HG02678 (cell line): ENCODE data around the gene TAL1.
"Not testable (repeated sequence)": the region's sequence is repeated elsewhere in the genome, so short reads cannot be mapped to it uniquely, and the experiment has no call there.

Experiments used
- ATAC-seq: cut with Tn5 transposase; IDR thresholded peaks from one replicate; pipeline ENCODE4 v1.9.1; 2021; ENCODE audit warnings: mild to moderate bottlenecking, moderate library complexity; ENCODE audit not compliant: unreplicated experiment

The TAL1 gene

DNA sequence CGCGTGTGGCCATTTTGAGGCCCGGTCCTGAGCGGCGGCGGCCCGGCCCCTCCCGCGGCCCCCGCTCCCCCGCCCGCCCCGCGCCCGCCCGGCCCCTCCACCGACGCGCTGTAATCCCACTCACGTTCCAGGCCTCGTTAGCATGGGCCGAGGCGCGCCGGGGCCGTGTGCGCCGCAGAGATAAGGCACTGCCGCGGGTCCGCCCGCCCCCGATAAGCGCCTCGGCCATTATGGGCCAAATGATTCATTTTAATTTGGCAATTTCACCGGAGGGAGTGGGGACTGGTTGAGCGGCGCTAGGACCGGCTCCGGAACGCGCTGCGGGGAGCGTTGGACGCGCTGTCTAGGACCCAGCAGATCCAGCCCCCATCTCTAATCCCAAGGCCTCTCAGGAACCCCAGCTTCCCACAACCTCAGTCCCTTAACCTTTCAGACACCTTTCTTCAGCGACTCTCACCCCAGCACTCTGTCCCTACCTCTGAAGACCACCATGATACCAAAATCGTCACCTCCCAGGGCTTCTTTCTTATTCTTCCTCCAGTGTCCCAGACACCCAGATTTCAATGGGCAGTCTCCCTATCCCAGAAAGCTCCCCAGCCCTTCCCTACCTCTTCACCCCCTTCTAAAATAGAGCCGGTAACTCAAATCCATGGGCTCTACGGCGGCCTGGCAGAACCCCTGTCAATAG is at the start of gene TAL1:
Gene TAL1 (minus strand): TSS at position 39 of the 688 bp plus-strand sequence. CDS start 6,337 bp downstream, outside the sequence.
- no peak for ATAC-seq

DNA sequence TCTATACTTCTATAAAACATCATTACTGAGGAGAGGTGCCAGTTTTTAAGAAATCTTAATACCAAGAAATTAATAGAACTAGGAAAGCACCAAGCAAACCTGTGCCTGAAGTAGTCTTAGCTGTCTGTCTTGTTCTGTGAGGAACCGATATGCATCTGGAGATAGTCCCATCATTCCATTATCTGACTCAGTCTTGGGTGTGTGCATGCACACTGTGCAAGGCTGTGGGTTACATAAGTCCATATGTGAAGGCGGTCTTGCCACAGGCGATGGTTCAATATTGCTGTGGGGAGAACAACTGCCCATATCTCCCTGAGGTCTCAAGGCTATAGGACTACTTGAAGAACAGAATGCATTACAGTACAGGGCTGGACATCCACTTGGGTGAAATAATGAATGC is 48.1 kb upstream of the TAL1 start:
- no peak for ATAC-seq

GRCh38 chr1:47276850-47277249 is 44.8 kb upstream of the TAL1 start:
- no peak for ATAC-seq

GRCh38 chr1:47275811-47276210 is 43.8 kb upstream of the TAL1 start:
- not testable (repeated sequence) for ATAC-seq

DNA sequence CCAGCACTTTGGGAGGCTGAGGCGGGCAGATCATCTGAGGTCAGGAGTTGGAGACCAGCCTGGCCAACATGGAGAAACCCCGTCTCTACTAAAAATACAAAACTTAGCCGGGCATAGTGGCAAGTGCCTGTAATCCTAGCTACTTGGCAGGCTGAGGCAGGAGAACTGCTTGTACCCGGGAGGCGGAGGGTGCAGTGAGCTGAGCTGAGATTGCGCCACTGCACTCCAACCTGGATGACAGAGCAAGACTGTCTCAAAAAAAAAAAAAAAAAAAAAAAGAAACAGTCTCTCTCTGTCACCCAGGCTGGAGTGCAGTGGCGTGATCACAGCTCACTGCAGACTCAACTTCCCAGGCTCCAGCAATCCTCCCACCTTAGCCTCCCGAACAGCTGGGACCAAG is 33.5 kb upstream of the TAL1 start:
- ATAC-seq: not testable (repeated sequence)

- no peak for ATAC-seq
Measured at GRCh38 chr1:47262787-47263413, 30.9 kb upstream of the TAL1 start.

DNA sequence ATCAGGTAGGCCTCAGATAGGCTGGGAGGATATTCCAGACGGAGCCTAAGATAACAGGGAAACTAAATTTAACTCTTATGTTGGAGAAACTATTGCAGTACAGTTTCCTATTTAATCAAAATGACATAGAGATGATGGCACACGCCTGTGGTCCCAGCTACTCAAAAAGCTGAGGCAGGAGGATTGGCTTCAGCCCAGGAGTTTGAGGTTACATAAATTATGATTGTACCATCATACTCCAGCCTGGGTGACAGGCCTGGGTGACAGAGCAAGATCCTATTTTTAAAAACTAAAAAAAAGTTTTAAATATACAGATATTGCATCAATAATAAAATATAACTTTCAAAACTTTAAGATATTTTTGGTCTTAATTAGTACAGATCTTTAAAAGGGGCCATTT is 25.2 kb upstream of the TAL1 start:
- ATAC-seq: no peak

GRCh38 chr1:47252795-47253194 is 20.8 kb upstream of the TAL1 start:
- no peak for ATAC-seq

DNA sequence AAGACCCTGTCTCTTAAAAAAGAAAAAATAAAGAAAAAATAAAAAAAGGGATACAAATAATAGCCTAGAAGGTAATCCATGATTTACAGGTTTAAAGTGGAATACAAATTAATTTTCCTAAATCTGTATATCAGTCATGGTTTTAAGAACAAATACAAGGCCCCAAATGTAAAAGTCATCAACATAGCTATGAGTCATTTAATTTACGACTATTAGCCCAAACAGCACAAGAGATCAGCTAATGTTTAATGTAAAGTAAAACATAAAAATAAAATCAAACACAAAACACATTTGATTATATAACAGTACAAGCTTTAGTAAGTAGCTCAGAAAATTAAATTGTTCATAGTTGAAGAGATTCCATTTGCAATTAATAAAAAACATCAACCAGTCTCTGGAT is 20.3 kb upstream of the TAL1 start:
- no peak for ATAC-seq

DNA sequence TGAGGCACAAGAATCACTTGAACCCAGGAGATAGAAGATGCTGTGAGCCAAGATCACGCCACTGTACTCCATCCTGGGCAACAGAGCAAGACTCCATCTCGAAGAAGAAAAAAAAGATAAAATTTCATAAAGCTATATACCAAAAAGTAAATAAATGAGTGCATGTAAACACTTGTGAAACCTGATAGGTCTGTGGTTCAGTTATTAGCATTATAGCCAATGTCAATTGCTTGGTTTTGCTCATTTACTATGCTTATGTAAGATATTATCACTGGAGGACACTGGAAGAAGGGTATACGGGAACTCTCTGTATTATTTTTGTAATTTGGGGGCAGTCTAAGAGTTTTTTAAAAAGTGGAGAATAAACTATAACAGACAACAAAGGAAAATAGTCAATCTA is 17.7 kb upstream of the TAL1 start:
- no peak for ATAC-seq

GRCh38 chr1:47244339-47244862 is 12.4 kb upstream of the TAL1 start:
- ATAC-seq: no peak

DNA sequence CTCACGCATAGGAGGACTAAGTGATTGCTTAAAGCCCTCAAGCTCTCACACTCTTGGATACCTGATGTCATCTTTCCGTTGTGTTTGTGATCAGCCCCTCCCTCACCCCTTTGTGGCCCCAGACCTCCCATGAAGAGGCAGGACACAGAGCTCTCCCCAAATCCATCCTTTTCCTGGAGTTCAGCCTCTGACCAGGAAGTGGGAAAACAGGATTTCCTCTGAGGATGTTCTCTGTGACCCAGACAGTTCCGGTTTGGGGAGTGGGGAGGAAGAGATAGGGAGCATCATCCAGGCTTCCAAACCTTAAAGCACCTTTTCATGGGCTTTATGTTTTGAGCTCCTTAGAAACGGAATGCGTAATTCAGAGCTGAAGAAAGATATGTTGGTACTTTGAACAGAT is 11.9 kb upstream of the TAL1 start:
- no peak for ATAC-seq

GRCh38 chr1:47241114-47242113 is 9.4 kb upstream of the TAL1 start:
- ATAC-seq: no peak

DNA sequence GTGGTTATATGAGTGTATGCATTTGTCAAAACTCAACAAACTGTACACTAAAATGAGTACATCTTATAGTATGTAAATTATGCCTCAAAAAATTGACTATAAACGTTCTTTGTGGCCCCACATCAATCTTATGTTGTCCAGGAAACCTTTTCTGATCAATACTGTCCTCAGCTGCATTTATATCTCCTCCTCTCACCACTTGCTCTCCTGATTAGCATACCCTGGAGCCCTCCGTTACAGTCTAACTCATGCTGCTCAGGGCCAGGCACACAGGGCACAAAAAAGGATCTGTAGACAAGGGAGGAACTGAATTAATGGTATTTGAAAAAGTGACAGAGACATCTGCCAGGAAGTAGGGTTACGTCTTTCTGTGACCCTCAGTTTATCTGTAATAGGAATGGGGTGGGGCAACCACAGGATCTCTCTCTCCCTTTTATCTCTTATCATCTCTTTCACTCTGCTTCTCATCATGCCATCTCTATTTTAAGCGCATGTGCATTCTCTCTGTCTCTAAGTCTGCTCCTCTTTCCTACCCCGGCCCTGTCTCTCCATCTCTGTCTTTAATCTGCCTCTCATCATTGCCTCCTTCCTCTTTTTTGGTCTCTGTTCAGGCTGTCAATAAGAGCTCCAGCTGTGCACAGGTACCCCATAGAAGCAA is 7.0 kb upstream of the TAL1 start:
- ATAC-seq: no peak

GRCh38 chr1:47235806-47236205 is 3.8 kb upstream of the TAL1 start:
- no peak for ATAC-seq

DNA sequence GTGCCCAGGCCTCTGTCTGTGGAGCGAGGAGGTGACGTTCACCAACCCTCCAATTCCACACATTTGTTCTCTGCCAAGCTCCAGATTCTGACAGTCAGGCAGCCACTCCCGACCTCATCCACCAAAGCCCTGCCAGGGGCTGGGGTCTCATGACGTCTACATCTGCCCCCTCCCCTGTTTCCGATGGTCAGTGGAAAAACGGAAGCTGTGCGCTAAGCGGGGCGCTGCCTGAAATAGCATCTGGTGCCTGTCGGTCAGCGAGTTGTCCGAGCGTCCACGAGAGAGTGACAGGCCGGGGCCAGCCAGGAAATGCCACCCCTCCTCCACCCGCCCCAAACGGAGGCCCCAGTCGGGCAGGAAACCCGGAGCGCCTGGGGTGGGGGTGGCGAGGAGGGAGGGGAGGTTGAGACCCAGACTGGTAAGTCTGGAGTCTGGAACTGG is 3.2 kb upstream of the TAL1 start:
- no peak for ATAC-seq

DNA sequence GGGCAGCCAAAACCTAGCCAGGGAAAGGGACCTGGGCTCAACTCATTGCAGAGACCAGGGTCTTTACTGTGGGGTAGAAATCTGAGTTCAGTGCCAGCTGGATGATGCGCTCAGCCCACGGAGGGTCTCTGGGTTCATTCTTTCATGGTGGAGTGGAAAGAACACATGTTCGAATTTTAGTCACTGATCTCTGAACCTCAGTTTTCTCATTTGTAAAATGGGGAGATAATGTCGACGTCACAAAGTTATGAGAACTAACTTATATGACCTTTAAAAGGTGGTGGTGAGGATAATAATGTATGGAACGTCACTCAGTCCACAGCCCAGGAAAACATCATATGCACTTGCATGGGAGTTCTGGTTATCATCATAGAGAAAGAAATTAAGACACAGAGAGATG is 1.2 kb upstream of the TAL1 start:
- no peak for ATAC-seq

DNA sequence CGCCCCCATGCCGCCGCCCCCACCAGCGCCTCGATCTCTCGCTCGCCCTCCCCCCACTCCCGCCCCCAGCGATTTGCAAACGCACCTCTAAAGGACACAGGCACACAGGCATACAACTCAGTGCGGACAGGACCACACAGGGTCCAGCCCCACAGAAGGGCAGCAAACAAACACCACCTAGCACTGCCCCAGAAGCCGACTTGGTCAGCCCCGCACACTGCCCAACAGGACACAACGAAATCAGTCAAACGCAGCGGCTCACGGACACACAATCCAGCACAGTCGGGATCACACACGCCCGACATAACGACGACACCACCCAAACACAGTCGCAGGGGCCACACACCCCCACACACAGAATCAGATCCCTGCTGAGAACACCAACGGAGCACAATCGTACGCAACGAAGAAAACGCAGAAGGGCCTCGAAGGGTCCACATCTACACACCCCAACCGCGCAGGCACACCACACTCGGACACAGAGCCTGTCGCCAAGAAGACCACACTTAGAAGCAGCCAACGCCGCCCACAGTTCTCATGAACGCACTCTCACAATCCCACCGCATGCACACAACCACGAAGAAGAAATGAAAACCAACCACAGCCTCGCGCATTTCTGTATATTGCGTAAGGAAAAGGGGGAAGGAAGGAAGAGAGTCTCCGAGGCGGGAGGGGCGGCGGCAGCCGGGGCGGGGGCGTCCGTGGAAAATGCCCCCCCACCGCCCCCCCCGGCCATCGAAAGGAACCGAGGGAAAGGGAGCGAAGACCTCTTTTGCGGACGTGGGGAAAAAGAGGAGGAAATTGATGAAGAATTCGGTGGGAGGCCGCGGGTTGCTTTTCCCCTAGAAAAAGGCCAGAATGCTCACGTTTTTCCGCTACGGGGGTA is 481 bp downstream of the TAL1 start:
- ATAC-seq: no peak

DNA sequence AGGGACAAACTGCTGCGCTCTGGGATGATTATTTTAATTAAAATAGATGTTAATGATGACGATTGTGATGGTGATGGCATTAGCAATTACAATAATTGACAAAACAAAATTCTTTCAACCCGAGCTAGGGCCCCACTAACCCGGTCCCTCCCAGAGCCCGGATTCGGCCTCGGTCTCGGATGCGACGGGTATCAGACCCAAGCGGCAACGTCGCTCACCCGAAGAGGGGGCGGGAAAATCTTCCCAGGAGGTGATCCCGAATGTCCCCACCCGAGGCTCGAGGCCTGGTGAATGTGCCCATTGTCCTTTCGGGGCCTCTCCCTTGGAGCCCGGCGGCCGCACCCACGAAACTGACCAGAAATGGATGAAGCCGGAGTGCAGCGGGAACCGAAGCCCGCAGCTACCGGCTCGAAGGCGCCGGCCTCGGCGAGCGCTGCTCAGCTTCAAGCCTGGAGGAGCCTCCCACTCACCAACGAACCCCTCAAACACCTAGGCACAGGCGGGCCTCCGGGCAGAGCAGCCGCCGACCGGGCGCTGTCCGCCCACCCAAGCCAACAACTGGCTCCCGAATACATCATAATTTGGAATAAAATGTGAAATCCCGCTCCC is 1.2 kb downstream of the TAL1 start:
- no peak for ATAC-seq
